Stomach smooth muscle (tissue), 2 donors: Measurements from ENCODE around the gene HLA-DOA.
A peak's percentile ranks its signal among the peaks of the same experiment; 100 is the strongest.

Experiments
- H3K27ac ChIP-seq: one replicate; pipeline ENCODE4 v1.7.0; 2013; ENCODE audit warnings: mild to moderate bottlenecking, low read length, inconsistent platforms
- H3K27me3 ChIP-seq, 2 donors: one replicate each; pipeline ENCODE4 v1.7.0; 2013; ENCODE audit warnings: low read length in 2 of 2; ENCODE audit not compliant: insufficient read depth in 2 of 2, control insufficient read depth in 1 of 2
- H3K36me3 ChIP-seq, 2 donors: one replicate each; pipeline ENCODE4 v1.7.0; 2013; ENCODE audit warnings: low read length in 2 of 2; ENCODE audit not compliant: control insufficient read depth in 2 of 2, insufficient read depth in 2 of 2
- H3K4me1 ChIP-seq: one replicate; pipeline ENCODE4 v1.7.0; 2013; ENCODE audit warnings: low read length; ENCODE audit not compliant: control insufficient read depth, insufficient read depth
- H3K4me3 ChIP-seq, 2 donors: one replicate each; pipeline ENCODE4 v1.7.0; 2013; ENCODE audit warnings: low read length in 2 of 2
- H3K9ac ChIP-seq, 2 donors: one replicate each; pipeline ENCODE4 v1.7.0; 2013; ENCODE audit warnings: low read length in 2 of 2, mild to moderate bottlenecking in 1 of 2
- H3K9me3 ChIP-seq, 2 donors: one replicate each; pipeline ENCODE4 v1.7.0; 2013; ENCODE audit warnings: low read length in 2 of 2; ENCODE audit not compliant: control insufficient read depth in 2 of 2
- donor health status: healthy.
- donor health status: Pancreatic carcinoma.

HLA-DOA gene

GRCh38 chr6:33029328-33030184 lies 20.2 kb upstream of the HLA-DOA start:
- H3K4me3 ChIP-seq: no peak overlapping the region
- H3K36me3 ChIP-seq: no peaks in the 10 kb centered on the region
- H3K4me1 ChIP-seq: no peaks in the 10 kb centered on the region
- H3K27ac ChIP-seq: peak overlapping the region; percentile 19
- H3K27me3 ChIP-seq: no peaks in the 10 kb centered on the region
- H3K9me3 ChIP-seq: no peaks in the 10 kb centered on the region
- no peak overlapping the region for H3K9ac ChIP-seq

GRCh38 chr6:33028220-33028849 lies 18.9 kb upstream of the HLA-DOA start:
- Histone ChIP-seq H3K4me3 (no peak overlapping the region), H3K9ac (no peak overlapping the region), H3K36me3 (no peaks in the 10 kb centered on the region), H3K4me1 (no peaks in the 10 kb centered on the region), H3K9me3 (no peaks in the 10 kb centered on the region), H3K27ac (no peak overlapping the region), H3K27me3 (no peaks in the 10 kb centered on the region)

GRCh38 chr6:33024521-33024920 lies 15.1 kb upstream of the HLA-DOA start:
- no peak overlapping the region for H3K4me3 ChIP-seq
- H3K4me1 ChIP-seq: peaks cover 2% of the 10 kb centered on the region
- H3K36me3 ChIP-seq: no peaks in the 10 kb centered on the region
- H3K27ac ChIP-seq: no peak overlapping the region
- H3K9ac ChIP-seq: no peak overlapping the region
- H3K27me3 ChIP-seq: no peaks in the 10 kb centered on the region
- no peaks in the 10 kb centered on the region for H3K9me3 ChIP-seq

GRCh38 chr6:33023536-33023935 lies 14.1 kb upstream of the HLA-DOA start:
- no peaks in the 10 kb centered on the region for H3K9me3 ChIP-seq
- peaks cover 7% of the 10 kb centered on the region for H3K4me1 ChIP-seq
- no peaks in the 10 kb centered on the region for H3K36me3 ChIP-seq
- no peaks in the 10 kb centered on the region for H3K27me3 ChIP-seq
- no peak overlapping the region for H3K4me3 ChIP-seq
- no peak overlapping the region for H3K9ac ChIP-seq
- H3K27ac ChIP-seq: no peak overlapping the region

- Histone ChIP-seq H3K4me1 (peaks cover 10% of the 10 kb centered on the region), H3K4me3 (no peak overlapping the region), H3K27ac (no peak overlapping the region), H3K36me3 (no peaks in the 10 kb centered on the region), H3K27me3 (no peaks in the 10 kb centered on the region), H3K9ac (no peak overlapping the region), H3K9me3 (no peaks in the 10 kb centered on the region)
Observed at GRCh38 chr6:33021917-33022316, 12.5 kb upstream of the HLA-DOA start.

- Histone ChIP-seq H3K36me3 (no peaks in the 10 kb centered on the region), H3K4me3 (peak overlapping the region; percentile 13 to 64), H3K9ac (no peak overlapping the region), H3K4me1 (peaks cover 13% of the 10 kb centered on the region), H3K27me3 (peaks cover 0 to 2% of the 10 kb centered on the region in 2 donors), H3K27ac (peak overlapping the region; percentile 64), H3K9me3 (no peaks in the 10 kb centered on the region)
Observed at GRCh38 chr6:33019372-33019771, 10.0 kb upstream of the HLA-DOA start.

- H3K4me3 ChIP-seq: peak overlapping the region; percentile 13 to 64
- peaks cover 0 to 7% of the 10 kb centered on the region in 2 donors for H3K27me3 ChIP-seq
- peak overlapping the region in 1 of 2 donors; percentile 47 for H3K9ac ChIP-seq
- no peaks in the 10 kb centered on the region for H3K9me3 ChIP-seq
- H3K27ac ChIP-seq: no peak overlapping the region
- H3K4me1 ChIP-seq: peaks cover 13% of the 10 kb centered on the region
- H3K36me3 ChIP-seq: no peaks in the 10 kb centered on the region
Observed at GRCh38 chr6:33018904-33019303, 9.5 kb upstream of the HLA-DOA start.

- Histone ChIP-seq H3K4me3 (peak overlapping the region in 1 of 2 donors; percentile 64), H3K9ac (no peak overlapping the region)
Observed at GRCh38 chr6:33018418-33018817, 9.0 kb upstream of the HLA-DOA start.

GRCh38 chr6:33017694-33018353 lies 8.4 kb upstream of the HLA-DOA start:
- Histone ChIP-seq H3K9ac (no peak overlapping the region), H3K9me3 (no peaks in the 10 kb centered on the region), H3K4me3 (no peak overlapping the region), H3K27ac (peak overlapping the region; percentile 11), H3K36me3 (no peaks in the 10 kb centered on the region), H3K27me3 (peaks cover 6 to 13% of the 10 kb centered on the region in 2 donors), H3K4me1 (peaks cover 13% of the 10 kb centered on the region)

More at GRCh38 chr6:33018418-33018817, 9.0 kb upstream of the HLA-DOA start:
- Histone ChIP-seq H3K27me3 (peaks cover 5 to 12% of the 10 kb centered on the region in 2 donors), H3K4me1 (peaks cover 13% of the 10 kb centered on the region), H3K9me3 (no peaks in the 10 kb centered on the region), H3K27ac (no peak overlapping the region), H3K36me3 (no peaks in the 10 kb centered on the region)

- no peak overlapping the region for H3K4me3 ChIP-seq
- H3K27ac ChIP-seq: no peak overlapping the region
- H3K36me3 ChIP-seq: no peaks in the 10 kb centered on the region
- H3K4me1 ChIP-seq: peaks cover 13% of the 10 kb centered on the region
- H3K27me3 ChIP-seq: peaks cover 6 to 13% of the 10 kb centered on the region in 2 donors
- no peaks in the 10 kb centered on the region for H3K9me3 ChIP-seq
- H3K9ac ChIP-seq: no peak overlapping the region
Observed at GRCh38 chr6:33017018-33017417, 7.6 kb upstream of the HLA-DOA start.
